Adrenal gland (tissue), 5 donors: ENCODE data around the gene SFMBT1.

Experiments
- POLR2A ChIP-seq, 2 donors: fragments of 450-650 bp; IDR thresholded peaks; one replicate each; pipeline ENCODE4 v1.6.1; 2017; ENCODE audit warnings: antibody characterized with exemption in 2 of 2, mild to moderate bottlenecking in 2 of 2, moderate library complexity in 1 of 2
- TF ChIP-seq, protein P1 (sequence below), 6 experiments: fragments of 450-650 bp in 4 of 6; fragments of 200-600 bp in 2 of 6; sonication (generic) in 1 of 6; IDR thresholded peaks; 1 replicate in 5 of 6; 2 replicates in 1 of 6; pipeline versions ENCODE4 v1.5.1 to v1.8.0; 2016 to 2021; ENCODE audit warnings: antibody characterized with exemption in 6 of 6, mild to moderate bottlenecking in 2 of 6, moderate library complexity in 1 of 6
- donor health status: DM: no; HTN: no; CAD: no.

DNA sequence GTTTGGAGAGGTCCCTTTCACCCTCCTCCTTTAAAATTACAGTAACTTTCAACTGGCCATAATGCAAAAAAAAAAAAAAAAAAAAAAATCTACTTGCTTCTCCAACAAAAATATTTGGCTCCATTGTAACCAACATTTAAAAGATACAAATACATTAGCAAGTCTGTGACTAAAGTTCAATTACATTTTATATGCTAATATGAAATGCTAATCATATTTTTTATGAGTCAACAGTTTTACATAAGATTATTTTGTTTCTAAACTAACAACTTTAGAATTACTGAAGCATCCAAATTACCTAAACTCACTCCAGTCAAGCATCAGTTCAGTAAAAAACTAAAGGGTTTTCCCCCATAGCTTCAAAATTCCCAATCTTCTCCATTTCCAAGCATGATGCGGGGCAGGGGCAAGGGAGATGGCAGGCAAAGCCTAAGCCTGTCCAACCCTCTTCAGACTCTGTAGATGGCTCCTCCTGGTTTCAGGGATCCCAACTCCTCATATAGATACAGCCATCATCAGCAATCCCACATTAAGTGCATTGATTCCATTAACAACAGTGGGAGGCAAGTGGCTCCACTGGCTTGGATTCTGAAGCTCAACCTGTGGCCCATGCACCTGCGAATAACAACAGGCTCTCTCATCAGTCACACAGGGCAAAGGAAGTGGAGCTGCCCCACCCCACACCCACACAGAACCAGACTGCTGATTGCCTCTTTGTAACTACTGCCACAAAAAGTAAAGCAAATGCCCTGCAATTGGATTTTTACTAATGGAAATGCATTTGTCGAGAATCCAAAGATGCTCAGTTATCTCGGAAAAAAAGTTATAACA is 15.0 kb downstream of the SFMBT1 start:
- TF ChIP-seq, protein P1, sequence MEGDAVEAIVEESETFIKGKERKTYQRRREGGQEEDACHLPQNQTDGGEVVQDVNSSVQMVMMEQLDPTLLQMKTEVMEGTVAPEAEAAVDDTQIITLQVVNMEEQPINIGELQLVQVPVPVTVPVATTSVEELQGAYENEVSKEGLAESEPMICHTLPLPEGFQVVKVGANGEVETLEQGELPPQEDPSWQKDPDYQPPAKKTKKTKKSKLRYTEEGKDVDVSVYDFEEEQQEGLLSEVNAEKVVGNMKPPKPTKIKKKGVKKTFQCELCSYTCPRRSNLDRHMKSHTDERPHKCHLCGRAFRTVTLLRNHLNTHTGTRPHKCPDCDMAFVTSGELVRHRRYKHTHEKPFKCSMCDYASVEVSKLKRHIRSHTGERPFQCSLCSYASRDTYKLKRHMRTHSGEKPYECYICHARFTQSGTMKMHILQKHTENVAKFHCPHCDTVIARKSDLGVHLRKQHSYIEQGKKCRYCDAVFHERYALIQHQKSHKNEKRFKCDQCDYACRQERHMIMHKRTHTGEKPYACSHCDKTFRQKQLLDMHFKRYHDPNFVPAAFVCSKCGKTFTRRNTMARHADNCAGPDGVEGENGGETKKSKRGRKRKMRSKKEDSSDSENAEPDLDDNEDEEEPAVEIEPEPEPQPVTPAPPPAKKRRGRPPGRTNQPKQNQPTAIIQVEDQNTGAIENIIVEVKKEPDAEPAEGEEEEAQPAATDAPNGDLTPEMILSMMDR (IDR thresholded peaks at IDR 0.05) = no peak
- no peak for TF ChIP-seq POLR2A (IDR thresholded peaks at IDR 0.05)
